ENCODE measurements around the gene ARHGAP26.
A peak's percentile ranks its signal among the peaks of the same experiment; 100 is the strongest.
"Not testable (repeated sequence)": the region's sequence is repeated elsewhere in the genome, so short reads cannot be mapped to it uniquely, and the experiment has no call there.

The ARHGAP26 gene

GRCh38 chr5:143200781-143201398, 430.7 kb downstream of the ARHGAP26 start:
- no peak overlapping the region for H3K27ac ChIP-seq

GRCh38 chr5:143201589-143201988, 431.4 kb downstream of the ARHGAP26 start:
- Histone ChIP-seq H3K27ac (no peak overlapping the region), H3K36me3 (ENCODE audit: insufficient read depth) (no peaks in the 10 kb centered on the region), H3K4me2 (peak overlapping the region; percentile 1; the same call in 1 of the 2 replicates), H3K27me3 (ENCODE audit: insufficient read depth, low read depth) (no peaks in the 10 kb centered on the region), H3K4me1 (ENCODE audit: low read depth, poor library complexity, severe bottlenecking) (peaks cover 74% of the 10 kb centered on the region), H3K9ac (no peak overlapping the region), H3K79me2 (ENCODE audit: insufficient read depth, low read depth) (no peaks in the 10 kb centered on the region), H4K20me1 (ENCODE audit: insufficient read depth) (no peaks in the 10 kb centered on the region), H2AFZ (ENCODE audit: low read depth) (no peak overlapping the region), H3K4me3 (IDR thresholded peaks at IDR 0.05; ENCODE audit: insufficient read depth, low read depth, low read length) (no peak overlapping the region)
- TF ChIP-seq CTCF (conservative IDR thresholded peaks at IDR 0.05; ENCODE audit: low read depth, low read length) = no peak

More at GRCh38 chr5:143200781-143201398, 430.7 kb downstream of the ARHGAP26 start:
- TF ChIP-seq CTCF (conservative IDR thresholded peaks at IDR 0.05; ENCODE audit: low read depth, low read length) = no peak
- Histone ChIP-seq H4K20me1 (ENCODE audit: insufficient read depth) (no peaks in the 10 kb centered on the region), H3K4me2 (peak overlapping the region; percentile 1; the same call in 1 of the 2 replicates), H3K4me3 (IDR thresholded peaks at IDR 0.05; ENCODE audit: insufficient read depth, low read depth, low read length) (no peak overlapping the region), H3K4me1 (ENCODE audit: low read depth, poor library complexity, severe bottlenecking) (peaks cover 77% of the 10 kb centered on the region), H3K79me2 (ENCODE audit: insufficient read depth, low read depth) (no peaks in the 10 kb centered on the region), H2AFZ (ENCODE audit: low read depth) (no peak overlapping the region), H3K27me3 (ENCODE audit: insufficient read depth, low read depth) (no peaks in the 10 kb centered on the region), H3K36me3 (ENCODE audit: insufficient read depth) (no peaks in the 10 kb centered on the region), H3K9ac (no peak overlapping the region)

GRCh38 chr5:143203301-143203956, 433.3 kb downstream of the ARHGAP26 start:
- not testable (repeated sequence) for H3K9ac ChIP-seq; H3K79me2 ChIP-seq (ENCODE audit: insufficient read depth, low read depth); H3K4me2 ChIP-seq; H3K36me3 ChIP-seq (ENCODE audit: insufficient read depth); H3K4me3 ChIP-seq (IDR thresholded peaks at IDR 0.05; ENCODE audit: insufficient read depth, low read depth, low read length); H3K27ac ChIP-seq; H2AFZ ChIP-seq (ENCODE audit: low read depth); H3K27me3 ChIP-seq (ENCODE audit: insufficient read depth, low read depth); H4K20me1 ChIP-seq (ENCODE audit: insufficient read depth)
- peaks cover 61% of the 10 kb centered on the region for H3K4me1 ChIP-seq (ENCODE audit: low read depth, poor library complexity, severe bottlenecking)

GRCh38 chr5:143204474-143205246, 434.5 kb downstream of the ARHGAP26 start:
- Histone ChIP-seq H3K27me3 (ENCODE audit: insufficient read depth, low read depth) (no peaks in the 10 kb centered on the region), H3K27ac (peak overlapping the region; percentile 25), H2AFZ (ENCODE audit: low read depth) (no peak overlapping the region), H3K4me1 (ENCODE audit: low read depth, poor library complexity, severe bottlenecking) (peaks cover 60% of the 10 kb centered on the region), H3K4me2 (peak overlapping the region; percentile 40; the same call in 1 of the 2 replicates), H4K20me1 (ENCODE audit: insufficient read depth) (no peaks in the 10 kb centered on the region), H3K9ac (no peak overlapping the region), H3K36me3 (ENCODE audit: insufficient read depth) (no peaks in the 10 kb centered on the region), H3K79me2 (ENCODE audit: insufficient read depth, low read depth) (no peaks in the 10 kb centered on the region), H3K4me3 (IDR thresholded peaks at IDR 0.05; ENCODE audit: insufficient read depth, low read depth, low read length) (no peak overlapping the region)
- TF ChIP-seq CTCF (conservative IDR thresholded peaks at IDR 0.05; ENCODE audit: low read depth, low read length) = no peak
